Progenitor cell of endocrine pancreas (in vitro differentiated cells): ENCODE results near the gene LANCL2. TPM values are rescaled to one million over a fixed set of nuclear protein-coding genes. Genes with fewer than 3 reads are reported as not detected.

Experiments used
- DNase-seq: peaks from one replicate; pipeline ENCODE4 v3.0.0; 2021; ENCODE audit warnings: low spot score; ENCODE audit not compliant: unreplicated experiment
- H3K27ac Mint-ChIP-seq: 2 replicates; pipeline ENCODE4 v1.8.0; 2021; ENCODE audit warnings: mild to moderate bottlenecking, moderate library complexity, mixed read lengths
- H3K27me3 Mint-ChIP-seq: 2 replicates; pipeline ENCODE4 v1.8.0; 2021; ENCODE audit warnings: mixed read lengths
- H3K36me3 Mint-ChIP-seq: 2 replicates; pipeline ENCODE4 v1.8.0; 2022; ENCODE audit warnings: mixed read lengths; ENCODE audit not compliant: insufficient read depth
- H3K4me1 Mint-ChIP-seq: 2 replicates; pipeline ENCODE4 v1.8.0; 2021; ENCODE audit warnings: low read depth, mixed read lengths
- H3K4me3 Mint-ChIP-seq: 2 replicates; pipeline ENCODE4 v1.8.0; 2021; ENCODE audit warnings: low read depth, mild to moderate bottlenecking, moderate library complexity, mixed read lengths
- H3K9me3 Mint-ChIP-seq: 2 replicates; pipeline ENCODE4 v1.8.0; 2021; ENCODE audit warnings: low read depth, mixed read lengths
- CTCF ChIP-seq: fragments of 200-600 bp; sonication (generic); IDR thresholded peaks from one replicate; pipeline ENCODE4 v1.5.0; 2021; ENCODE audit warnings: antibody characterized with exemption, mild to moderate bottlenecking; ENCODE audit not compliant: unreplicated experiment
- total RNA-seq: library from RNA; stranded (reverse); gene quantifications from 2 replicates; pipeline ENCODE4 v1.2.1, GENCODE V29; 2021

Gene LANCL2
- total RNA-seq, 1 donor from 2014 or later, result 21.0 TPM

GRCh38 chr7:55438085-55438756 lies 73.1 kb downstream of the LANCL2 start:
- no peaks in the 10 kb centered on the region for H3K36me3 Mint-ChIP-seq
- no peaks in the 10 kb centered on the region for H3K9me3 Mint-ChIP-seq
- no peak overlapping the region for H3K27ac Mint-ChIP-seq
- H3K27me3 Mint-ChIP-seq, result peaks cover 3% of the 10 kb centered on the region
- no peak for TF ChIP-seq CTCF
- no peak overlapping the region for H3K4me3 Mint-ChIP-seq
- peaks cover 13% of the 10 kb centered on the region for H3K4me1 Mint-ChIP-seq
- no peak for DNase-seq

GRCh38 chr7:55438757-55439525 lies 73.8 kb downstream of the LANCL2 start:
- H3K27ac Mint-ChIP-seq, result peak overlapping the region; percentile 53
- no peak overlapping the region for H3K4me3 Mint-ChIP-seq
- no peak for DNase-seq
- H3K9me3 Mint-ChIP-seq, result no peaks in the 10 kb centered on the region
- H3K36me3 Mint-ChIP-seq, result no peaks in the 10 kb centered on the region
- peaks cover 3% of the 10 kb centered on the region for H3K27me3 Mint-ChIP-seq
- TF ChIP-seq CTCF, result no peak
- peaks cover 13% of the 10 kb centered on the region for H3K4me1 Mint-ChIP-seq

- peaks cover 3% of the 10 kb centered on the region for H3K27me3 Mint-ChIP-seq
- H3K9me3 Mint-ChIP-seq, result no peaks in the 10 kb centered on the region
- H3K4me1 Mint-ChIP-seq, result peaks cover 13% of the 10 kb centered on the region
- TF ChIP-seq CTCF, result no peak
- no peak overlapping the region for H3K4me3 Mint-ChIP-seq
- peak overlapping the region; percentile 53 for H3K27ac Mint-ChIP-seq
- H3K36me3 Mint-ChIP-seq, result no peaks in the 10 kb centered on the region
- DNase-seq, result no peak
Observed at GRCh38 chr7:55439627-55440026, 74.5 kb downstream of the LANCL2 start.

- no peaks in the 10 kb centered on the region for H3K9me3 Mint-ChIP-seq
- no peak overlapping the region for H3K4me3 Mint-ChIP-seq
- H3K27ac Mint-ChIP-seq, result peak overlapping the region; percentile 12
Observed at GRCh38 chr7:55440040-55440690, 75.0 kb downstream of the LANCL2 start.

More at GRCh38 chr7:55440040-55440690, 75.0 kb downstream of the LANCL2 start:
- H3K36me3 Mint-ChIP-seq, result no peaks in the 10 kb centered on the region
- no peak for DNase-seq
- peaks cover 13% of the 10 kb centered on the region for H3K4me1 Mint-ChIP-seq
- TF ChIP-seq CTCF, result no peak
- peaks cover 3% of the 10 kb centered on the region for H3K27me3 Mint-ChIP-seq
